Lower leg skin (tissue), 3 donors: ENCODE results near the gene SMG6.
"Not testable (repeated sequence)": the region's sequence is repeated elsewhere in the genome, so short reads cannot be mapped to it uniquely, and the experiment has no call there.

ENCODE experiments used
- POLR2A ChIP-seq, 2 donors: fragments of 450-650 bp; IDR thresholded peaks; one replicate each; pipeline ENCODE4 v1.6.1; 2016 to 2017; ENCODE audit warnings: antibody characterized with exemption in 2 of 2, mild to moderate bottlenecking in 1 of 2, moderate library complexity in 1 of 2
- TF ChIP-seq, protein P1 (sequence below), 3 donors: fragments of 450-650 bp; IDR thresholded peaks; one replicate each; pipeline ENCODE4 v1.5.1; 2016; ENCODE audit warnings: antibody characterized with exemption in 3 of 3, mild to moderate bottlenecking in 3 of 3, moderate library complexity in 2 of 3

DNA sequence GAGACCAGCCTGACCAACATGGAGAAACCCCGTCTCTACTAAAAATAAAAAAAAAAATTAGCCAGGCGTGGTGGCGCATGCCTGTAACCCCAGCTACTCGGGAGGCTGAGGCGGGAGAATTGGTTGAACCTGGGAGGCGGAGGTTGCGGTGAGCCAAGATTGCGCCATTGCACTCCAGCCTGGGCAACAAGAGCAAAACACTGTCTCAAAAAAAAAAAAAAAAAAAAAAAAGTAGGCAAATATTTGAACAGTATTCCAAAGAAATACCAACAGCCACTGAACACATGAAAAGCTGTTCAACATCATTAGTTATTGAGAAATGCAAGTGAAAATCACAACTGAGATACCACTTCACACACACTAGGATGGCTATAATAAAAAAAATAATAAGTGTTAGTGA lies 160.9 kb downstream of the SMG6 start:
- not testable (repeated sequence) for TF ChIP-seq POLR2A (IDR thresholded peaks at IDR 0.05)
- TF ChIP-seq, protein P1, sequence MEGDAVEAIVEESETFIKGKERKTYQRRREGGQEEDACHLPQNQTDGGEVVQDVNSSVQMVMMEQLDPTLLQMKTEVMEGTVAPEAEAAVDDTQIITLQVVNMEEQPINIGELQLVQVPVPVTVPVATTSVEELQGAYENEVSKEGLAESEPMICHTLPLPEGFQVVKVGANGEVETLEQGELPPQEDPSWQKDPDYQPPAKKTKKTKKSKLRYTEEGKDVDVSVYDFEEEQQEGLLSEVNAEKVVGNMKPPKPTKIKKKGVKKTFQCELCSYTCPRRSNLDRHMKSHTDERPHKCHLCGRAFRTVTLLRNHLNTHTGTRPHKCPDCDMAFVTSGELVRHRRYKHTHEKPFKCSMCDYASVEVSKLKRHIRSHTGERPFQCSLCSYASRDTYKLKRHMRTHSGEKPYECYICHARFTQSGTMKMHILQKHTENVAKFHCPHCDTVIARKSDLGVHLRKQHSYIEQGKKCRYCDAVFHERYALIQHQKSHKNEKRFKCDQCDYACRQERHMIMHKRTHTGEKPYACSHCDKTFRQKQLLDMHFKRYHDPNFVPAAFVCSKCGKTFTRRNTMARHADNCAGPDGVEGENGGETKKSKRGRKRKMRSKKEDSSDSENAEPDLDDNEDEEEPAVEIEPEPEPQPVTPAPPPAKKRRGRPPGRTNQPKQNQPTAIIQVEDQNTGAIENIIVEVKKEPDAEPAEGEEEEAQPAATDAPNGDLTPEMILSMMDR (IDR thresholded peaks at IDR 0.05), result not testable (repeated sequence)
